Body of pancreas (tissue), 4 donors: ENCODE measurements around the gene RASA3. TPM values are rescaled to one million over a fixed set of nuclear protein-coding genes. Genes with fewer than 3 reads are reported as not detected.

Source experiments
- ATAC-seq: fragments of 150-250 bp; one replicate; pipeline ENCODE4 v1.9.1; 2016
- DNase-seq, 4 donors: peaks; one replicate each; pipeline ENCODE4 v3.0.0-alpha.2; 2019
- H3K27ac ChIP-seq, 4 donors: fragments of 200-600 bp; sonication (generic); 1 replicate in 3 of 4; 2 replicates in 1 of 4; pipeline versions ENCODE4 v1.5.1 to v1.6.1; 2016 to 2019; ENCODE audit warnings: mild to moderate bottlenecking in 1 of 4, mixed read lengths in 1 of 4, moderate library complexity in 1 of 4
- H3K27me3 ChIP-seq, 2 donors: fragments of 200-600 bp; sonication (generic); one replicate each; pipeline ENCODE4 v1.6.0; 2016; ENCODE audit warnings: mild to moderate bottlenecking in 1 of 2
- H3K36me3 ChIP-seq, 2 donors: fragments of 200-600 bp; sonication (generic); replicated peaks in 1 of 2; 2 replicates each; pipeline ENCODE4 v1.5.1; 2016; ENCODE audit warnings: low read depth in 2 of 2; ENCODE audit not compliant: insufficient read depth in 1 of 2
- H3K4me1 ChIP-seq: fragments of 200-600 bp; sonication (generic); one replicate; pipeline ENCODE4 v1.6.0; 2016
- H3K4me3 ChIP-seq, 2 donors: fragments of 200-600 bp; sonication (generic); 1 replicate in 1 of 2; 2 replicates in 1 of 2; pipeline ENCODE4 v1.5.1; 2016 to 2019
- H3K9me3 ChIP-seq, 3 donors: fragments of 200-600 bp; sonication (generic); 1 replicate in 2 of 3; 2 replicates in 1 of 3; pipeline ENCODE4 v1.5.1; 2016
- POLR2A ChIP-seq, 3 donors: fragments of 450-650 bp; IDR thresholded peaks; one replicate each; pipeline ENCODE4 v1.6.1; 2016; ENCODE audit warnings: antibody characterized with exemption in 3 of 3, mild to moderate bottlenecking in 2 of 3
- WGBS, 2 donors: methylation state at CpG; one replicate each; pipeline ENCODE4 v1.1.5; 2017; 5-methylcytosine and 5-hydroxymethylcytosine counted together
- intact Hi-C: fragments of 100-400 bp; cut with DNase I; formaldehyde crosslinking; loops from one replicate; pipeline ENCODE4 v1.15.1; 2023
- total RNA-seq, 2 donors: library from RNA; depleted of rRNA; stranded (reverse); fragments of >200 nt; gene quantifications; one replicate each; pipeline ENCODE4 v1.1.0, GENCODE V29; 2016
- TF ChIP-seq, protein P1 (sequence below), 7 experiments: fragments of 450-650 bp in 4 of 7; fragments of 200-600 bp in 3 of 7; sonication (generic) in 3 of 7; IDR thresholded peaks; one replicate each; pipeline ENCODE4 v1.5.1; 2016 to 2019; ENCODE audit warnings: antibody characterized with exemption in 7 of 7

Gene RASA3
- total RNA-seq, 2 donors from 2014 or later: 10.2 to 19.2 TPM

DNA sequence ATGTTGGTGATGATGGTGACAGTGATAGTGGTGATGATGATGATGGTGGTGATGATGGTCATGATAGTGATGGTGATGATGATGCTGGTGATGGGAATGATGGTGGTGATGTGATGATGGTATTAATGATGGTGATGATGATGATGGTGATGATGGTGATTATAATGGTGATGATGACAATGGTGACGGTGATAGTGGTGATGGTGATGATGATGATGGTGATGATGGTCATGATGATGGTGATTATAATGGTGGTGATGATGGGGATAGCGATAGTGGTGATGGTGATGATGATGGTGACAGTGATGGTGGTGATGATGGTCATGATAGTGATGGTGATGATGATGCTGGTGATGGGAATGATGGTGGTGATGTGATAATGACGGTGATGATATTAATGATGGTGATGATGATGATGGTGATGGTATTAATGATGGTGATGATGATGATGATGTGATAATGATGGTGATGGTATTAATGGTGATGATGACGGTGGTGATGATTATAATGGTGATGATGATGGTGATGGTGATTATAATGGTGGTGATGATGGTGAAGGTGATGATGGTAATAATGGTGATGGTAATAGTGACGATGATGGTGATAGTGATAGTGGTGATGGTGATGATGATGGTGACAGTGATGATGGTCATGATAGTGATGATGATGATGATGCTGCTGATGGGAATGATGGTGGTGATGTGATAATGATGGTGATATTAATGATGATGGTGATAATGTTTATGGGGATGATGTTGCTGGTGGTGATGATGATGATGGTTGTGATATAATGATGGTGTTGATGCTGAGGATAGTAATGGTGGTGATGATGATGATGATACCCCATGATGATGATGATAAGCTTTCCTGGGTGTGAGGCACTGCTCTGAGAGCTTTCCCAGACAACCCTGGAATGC is 166.2 kb downstream of the RASA3 start:
- Histone ChIP-seq H3K27me3 (no peaks in the 10 kb centered on the region), H3K9me3 (no peaks in the 10 kb centered on the region), H3K4me3 (no peak overlapping the region), H3K4me1 (peaks cover 40% of the 10 kb centered on the region), H3K36me3 (no peaks in the 10 kb centered on the region), H3K27ac (no peak overlapping the region)
- ATAC-seq: no peak
- DNase-seq: no peak
- TF ChIP-seq, protein P1, sequence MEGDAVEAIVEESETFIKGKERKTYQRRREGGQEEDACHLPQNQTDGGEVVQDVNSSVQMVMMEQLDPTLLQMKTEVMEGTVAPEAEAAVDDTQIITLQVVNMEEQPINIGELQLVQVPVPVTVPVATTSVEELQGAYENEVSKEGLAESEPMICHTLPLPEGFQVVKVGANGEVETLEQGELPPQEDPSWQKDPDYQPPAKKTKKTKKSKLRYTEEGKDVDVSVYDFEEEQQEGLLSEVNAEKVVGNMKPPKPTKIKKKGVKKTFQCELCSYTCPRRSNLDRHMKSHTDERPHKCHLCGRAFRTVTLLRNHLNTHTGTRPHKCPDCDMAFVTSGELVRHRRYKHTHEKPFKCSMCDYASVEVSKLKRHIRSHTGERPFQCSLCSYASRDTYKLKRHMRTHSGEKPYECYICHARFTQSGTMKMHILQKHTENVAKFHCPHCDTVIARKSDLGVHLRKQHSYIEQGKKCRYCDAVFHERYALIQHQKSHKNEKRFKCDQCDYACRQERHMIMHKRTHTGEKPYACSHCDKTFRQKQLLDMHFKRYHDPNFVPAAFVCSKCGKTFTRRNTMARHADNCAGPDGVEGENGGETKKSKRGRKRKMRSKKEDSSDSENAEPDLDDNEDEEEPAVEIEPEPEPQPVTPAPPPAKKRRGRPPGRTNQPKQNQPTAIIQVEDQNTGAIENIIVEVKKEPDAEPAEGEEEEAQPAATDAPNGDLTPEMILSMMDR (IDR thresholded peaks at IDR 0.05): no peak
- TF ChIP-seq POLR2A (IDR thresholded peaks at IDR 0.05): no peak
- 94 to 98% methylated on average over 5 of the region's 5 CpGs for WGBS, 2 donors
- intact Hi-C loops: no loop called here

DNA sequence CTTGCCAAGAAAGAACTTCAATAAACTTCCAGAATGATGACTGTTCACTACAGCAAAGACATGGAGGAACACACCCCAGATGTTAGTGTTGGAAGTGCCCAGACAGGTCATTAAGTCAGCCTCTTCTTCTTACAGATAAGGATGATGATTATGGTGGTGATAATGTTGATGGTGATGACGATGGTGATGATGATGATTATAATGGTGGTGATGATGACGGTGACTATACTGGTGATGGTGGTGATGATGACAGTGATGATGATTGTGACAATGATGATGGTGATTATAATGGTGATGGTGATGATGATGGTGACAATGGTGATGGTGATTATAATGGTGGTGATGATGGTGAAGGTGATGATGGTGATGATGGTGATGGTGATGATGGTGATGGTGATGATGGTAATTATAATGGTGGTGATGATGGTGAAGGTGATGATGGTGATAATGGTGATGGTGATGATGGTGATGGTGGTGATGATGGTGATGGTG is 167.0 kb downstream of the RASA3 start:
- Histone ChIP-seq H3K36me3 (no peaks in the 10 kb centered on the region), H3K9me3 (no peaks in the 10 kb centered on the region), H3K4me1 (peaks cover 32% of the 10 kb centered on the region), H3K27me3 (no peaks in the 10 kb centered on the region), H3K4me3 (no peak overlapping the region), H3K27ac (no peak overlapping the region)
- intact Hi-C loops: no loop called here
- no peak for ATAC-seq
- TF ChIP-seq, protein P1 (IDR thresholded peaks at IDR 0.05): no peak
- TF ChIP-seq POLR2A (IDR thresholded peaks at IDR 0.05): no peak
- DNase-seq: no peak
- 93 to 98% methylated on average over 2 of the region's 2 CpGs for WGBS, 2 donors

DNA sequence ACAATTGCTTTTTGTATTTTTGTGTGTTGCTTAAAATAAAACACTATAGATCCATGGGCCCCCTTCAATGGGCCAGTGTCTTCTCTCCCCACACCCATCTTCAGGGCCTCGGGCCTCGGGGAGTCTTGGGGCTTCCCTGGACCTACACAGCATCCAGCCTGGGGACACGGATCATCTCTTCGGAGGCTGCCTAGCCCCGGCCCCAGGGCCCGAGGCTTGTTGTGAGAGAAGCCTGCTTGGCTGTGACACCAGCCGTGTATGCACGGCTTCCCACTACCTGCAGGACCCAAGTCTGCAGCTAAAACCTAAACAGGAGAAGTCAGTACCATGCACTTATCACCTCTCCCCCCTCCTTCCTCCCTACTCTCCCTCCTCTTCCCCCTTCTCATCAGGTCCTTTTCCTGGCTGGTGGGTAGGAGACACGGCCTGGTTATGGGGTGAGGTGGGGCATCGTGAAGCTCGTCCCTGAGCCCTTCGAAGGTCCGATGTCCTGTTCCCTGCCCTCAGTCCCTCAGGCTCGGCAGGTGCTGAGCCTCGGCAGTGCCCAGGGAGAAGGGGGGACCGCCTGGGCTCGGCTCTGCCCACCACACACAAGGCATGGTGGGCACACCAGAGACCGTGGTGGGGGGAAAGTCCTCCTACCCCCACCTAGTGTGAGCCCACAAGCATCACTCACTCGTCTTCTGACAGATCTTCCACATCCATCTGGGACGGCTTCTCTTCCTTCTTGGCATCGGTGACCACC is 168.0 kb downstream of the RASA3 start:
- no peaks in the 10 kb centered on the region for H3K9me3 ChIP-seq
- no peak overlapping the region for H3K27ac ChIP-seq
- no peak overlapping the region for H3K4me3 ChIP-seq
- ATAC-seq: no peak
- H3K36me3 ChIP-seq: no peaks in the 10 kb centered on the region
- H3K27me3 ChIP-seq: no peaks in the 10 kb centered on the region
- intact Hi-C loops: no loop called here
- DNase-seq: peak in 1 of 4 donors; percentile 4
- peaks cover 24% of the 10 kb centered on the region for H3K4me1 ChIP-seq
- no peak for TF ChIP-seq POLR2A (IDR thresholded peaks at IDR 0.05)
- TF ChIP-seq, protein P1 (IDR thresholded peaks at IDR 0.05): no peak
- 94% methylated on average over 20 to 21 of the region's 21 CpGs for WGBS, 2 donors

DNA sequence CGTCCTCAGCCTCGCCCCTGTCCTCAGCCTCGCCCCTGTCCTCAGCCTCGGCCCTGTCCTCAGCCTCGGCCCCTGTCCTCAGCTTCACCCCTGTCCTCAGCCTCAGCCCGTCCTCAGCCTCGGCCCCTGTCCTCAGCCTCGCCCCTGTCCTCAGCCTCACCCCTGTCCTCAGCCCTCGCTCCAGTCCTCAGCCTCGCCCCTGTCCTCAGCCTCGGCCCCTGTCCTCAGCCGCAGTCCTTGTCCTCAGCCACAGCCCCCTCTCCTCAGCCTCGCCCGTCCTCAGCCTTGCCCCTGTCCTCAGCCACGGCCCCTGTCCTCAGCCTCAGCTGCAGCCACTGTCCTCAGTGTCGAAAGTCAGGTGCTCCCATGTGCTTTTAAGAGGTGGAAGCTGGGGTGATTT is 169.0 kb downstream of the RASA3 start:
- no peaks in the 10 kb centered on the region for H3K36me3 ChIP-seq
- intact Hi-C loops: no loop called here
- no peak for TF ChIP-seq POLR2A (IDR thresholded peaks at IDR 0.05)
- TF ChIP-seq, protein P1 (IDR thresholded peaks at IDR 0.05): no peak
- no peaks in the 10 kb centered on the region for H3K9me3 ChIP-seq
- H3K27ac ChIP-seq: no peak overlapping the region
- H3K4me1 ChIP-seq: peaks cover 13% of the 10 kb centered on the region
- peak in 1 of 4 donors; percentile 6 for DNase-seq
- WGBS, 2 donors: 94% methylated on average over 15 to 16 of the region's 16 CpGs
- H3K4me3 ChIP-seq: no peak overlapping the region
- ATAC-seq: no peak
- no peaks in the 10 kb centered on the region for H3K27me3 ChIP-seq
